HFF-Myc (cell line): ENCODE results near the gene KIRREL3.

Experiments used
- DNase-seq: peaks from one replicate; pipeline ENCODE4 v3.0.0-alpha.2; 2011; ENCODE audit warnings: low read depth; ENCODE audit errors: extremely low read depth
- H3K4me3 ChIP-seq: replicated peaks from 2 replicates; pipeline ENCODE4 v1.5.1; 2011; ENCODE audit warnings: low read depth, mild to moderate bottlenecking, control low read depth, low read length
- TF ChIP-seq, protein P1 (sequence below): IDR thresholded peaks from 2 replicates; pipeline ENCODE4 v1.5.1; 2012; ENCODE audit warnings: mild to moderate bottlenecking, low read depth, low read length, control low read depth; ENCODE audit errors: missing control alignments

KIRREL3 gene

DNA sequence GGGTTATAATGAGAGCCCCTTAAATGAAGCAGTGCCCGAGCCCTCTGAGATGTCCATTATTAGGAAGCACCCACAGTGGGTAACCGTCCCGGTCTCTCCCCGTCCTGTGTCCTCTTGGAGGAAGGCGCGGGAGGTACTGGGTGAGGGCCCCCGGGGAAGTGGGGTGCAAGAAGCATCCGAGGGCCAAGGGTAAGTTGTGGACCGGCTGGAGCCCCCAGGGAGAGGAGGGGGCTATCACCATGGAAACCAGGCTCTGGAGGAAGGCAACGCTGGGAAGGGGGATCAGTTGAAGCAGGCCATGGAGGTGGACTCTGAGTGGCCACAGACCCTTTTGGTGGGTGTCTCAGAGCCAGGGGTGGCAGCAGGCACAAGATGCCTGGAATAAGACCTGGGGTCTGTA is 471.5 kb downstream of the KIRREL3 start:
- TF ChIP-seq, protein P1, sequence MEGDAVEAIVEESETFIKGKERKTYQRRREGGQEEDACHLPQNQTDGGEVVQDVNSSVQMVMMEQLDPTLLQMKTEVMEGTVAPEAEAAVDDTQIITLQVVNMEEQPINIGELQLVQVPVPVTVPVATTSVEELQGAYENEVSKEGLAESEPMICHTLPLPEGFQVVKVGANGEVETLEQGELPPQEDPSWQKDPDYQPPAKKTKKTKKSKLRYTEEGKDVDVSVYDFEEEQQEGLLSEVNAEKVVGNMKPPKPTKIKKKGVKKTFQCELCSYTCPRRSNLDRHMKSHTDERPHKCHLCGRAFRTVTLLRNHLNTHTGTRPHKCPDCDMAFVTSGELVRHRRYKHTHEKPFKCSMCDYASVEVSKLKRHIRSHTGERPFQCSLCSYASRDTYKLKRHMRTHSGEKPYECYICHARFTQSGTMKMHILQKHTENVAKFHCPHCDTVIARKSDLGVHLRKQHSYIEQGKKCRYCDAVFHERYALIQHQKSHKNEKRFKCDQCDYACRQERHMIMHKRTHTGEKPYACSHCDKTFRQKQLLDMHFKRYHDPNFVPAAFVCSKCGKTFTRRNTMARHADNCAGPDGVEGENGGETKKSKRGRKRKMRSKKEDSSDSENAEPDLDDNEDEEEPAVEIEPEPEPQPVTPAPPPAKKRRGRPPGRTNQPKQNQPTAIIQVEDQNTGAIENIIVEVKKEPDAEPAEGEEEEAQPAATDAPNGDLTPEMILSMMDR, result no peak
- H3K4me3 ChIP-seq, result no peak overlapping the region
- no peak for DNase-seq

DNA sequence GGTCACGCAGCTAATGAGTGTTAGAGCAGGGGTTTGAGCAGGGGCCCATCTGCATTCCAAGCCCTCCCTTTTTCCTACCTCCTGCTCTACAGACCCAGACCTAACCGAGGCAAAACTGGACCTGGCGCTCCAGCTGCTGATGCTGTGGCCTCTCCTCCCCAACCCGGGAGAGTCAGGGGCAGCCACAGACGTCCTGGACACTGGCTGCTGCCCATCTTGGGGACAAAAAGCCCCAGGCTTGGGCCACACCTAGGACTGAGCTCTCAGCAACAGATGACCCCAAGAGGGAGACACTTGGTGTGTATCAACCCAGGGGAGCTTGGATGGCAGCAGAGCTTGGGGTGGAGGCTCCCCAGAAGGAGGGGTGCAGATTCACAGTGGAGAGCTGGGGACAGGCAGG is 472.5 kb downstream of the KIRREL3 start:
- TF ChIP-seq, protein P1, result no peak

DNA sequence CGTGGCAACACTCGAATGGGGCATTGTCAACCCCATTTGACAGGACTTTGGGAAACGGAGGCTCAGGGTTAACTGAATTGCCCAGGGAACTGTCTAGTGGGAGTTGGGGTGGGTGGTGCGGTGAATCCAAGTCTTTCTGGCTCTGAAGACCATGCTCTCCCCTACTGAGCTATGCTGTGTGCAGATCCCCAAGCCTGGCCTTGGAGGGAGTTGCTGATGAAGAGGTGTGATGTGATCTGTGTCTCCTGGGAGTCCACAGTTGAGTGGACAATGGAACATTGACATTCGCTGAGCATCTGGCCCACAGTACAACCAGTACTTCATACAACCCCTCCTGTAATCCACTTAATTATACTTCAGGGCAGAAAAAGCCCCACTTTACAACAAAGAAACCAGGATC is 472.9 kb downstream of the KIRREL3 start:
- H3K4me3 ChIP-seq, result no peak overlapping the region
- TF ChIP-seq, protein P1, result no peak
- no peak for DNase-seq

More for the DNA sequence above, 472.5 kb downstream of the KIRREL3 start:
- H3K4me3 ChIP-seq, result no peak overlapping the region
- DNase-seq, result no peak

DNA sequence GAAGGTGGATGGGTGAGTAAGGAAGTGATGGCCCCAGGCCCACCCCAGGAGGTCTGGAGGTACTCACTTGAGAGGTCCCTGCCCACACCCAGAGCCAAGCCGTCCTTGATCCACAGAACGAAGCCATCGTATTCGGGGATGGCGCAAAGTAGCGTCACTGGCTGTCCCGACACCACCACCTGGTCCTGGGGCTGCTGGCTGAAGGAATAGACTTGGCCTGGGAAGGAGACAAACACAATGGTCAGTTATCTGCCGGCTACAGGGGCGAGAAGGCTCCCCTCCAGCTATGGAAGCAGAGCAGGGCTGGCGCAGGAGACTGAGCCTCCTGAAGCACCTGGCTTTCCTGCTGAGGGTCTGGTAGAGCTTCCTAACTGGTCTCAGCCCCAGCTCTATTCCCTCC is 474.1 kb downstream of the KIRREL3 start:
- TF ChIP-seq, protein P1, result no peak
- DNase-seq, result no peak
- H3K4me3 ChIP-seq, result no peak overlapping the region

DNA sequence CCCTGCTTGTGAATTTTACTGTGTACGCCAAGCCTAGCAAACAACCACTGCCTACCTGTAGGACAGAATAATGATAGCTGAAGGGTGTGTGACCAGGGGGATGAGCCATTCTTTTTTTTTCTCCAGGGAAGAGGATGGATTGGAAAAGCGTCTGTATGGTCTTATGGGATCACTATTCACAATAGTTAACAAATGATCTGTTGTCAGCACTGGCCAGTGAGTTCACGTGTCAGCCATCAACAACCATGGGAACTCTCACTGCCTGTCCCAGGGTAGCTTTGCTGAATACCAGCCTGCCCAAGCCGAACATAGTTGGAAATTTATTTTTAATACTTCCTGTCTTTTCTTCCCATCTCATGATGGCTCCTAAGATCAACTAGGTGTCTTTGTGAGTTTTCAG is 474.9 kb downstream of the KIRREL3 start:
- no peak overlapping the region for H3K4me3 ChIP-seq
- no peak for DNase-seq
- TF ChIP-seq, protein P1, result no peak

DNA sequence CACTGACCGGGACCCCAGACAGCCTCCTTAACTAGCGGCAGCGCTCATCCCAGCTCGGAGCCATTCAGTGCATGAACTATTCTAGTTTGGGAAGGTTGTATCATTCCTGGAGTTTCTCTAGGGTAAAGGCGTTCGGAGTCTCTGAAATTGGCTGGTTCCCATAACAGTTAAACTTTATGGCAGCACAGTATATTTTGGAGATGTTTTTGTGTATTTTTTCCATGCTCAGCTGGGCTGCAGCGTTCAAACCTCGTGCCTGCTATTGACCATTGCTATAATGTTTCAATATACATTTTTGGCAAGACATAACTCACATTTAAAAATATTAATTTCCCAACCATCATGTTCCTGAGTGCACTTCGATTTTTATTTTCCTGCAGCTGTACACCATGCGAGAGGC is 475.4 kb downstream of the KIRREL3 start:
- TF ChIP-seq, protein P1, result no peak
- DNase-seq, result no peak
- H3K4me3 ChIP-seq, result no peak overlapping the region
